ENCODE results near the gene PPP2R2B.

Gene PPP2R2B

DNA sequence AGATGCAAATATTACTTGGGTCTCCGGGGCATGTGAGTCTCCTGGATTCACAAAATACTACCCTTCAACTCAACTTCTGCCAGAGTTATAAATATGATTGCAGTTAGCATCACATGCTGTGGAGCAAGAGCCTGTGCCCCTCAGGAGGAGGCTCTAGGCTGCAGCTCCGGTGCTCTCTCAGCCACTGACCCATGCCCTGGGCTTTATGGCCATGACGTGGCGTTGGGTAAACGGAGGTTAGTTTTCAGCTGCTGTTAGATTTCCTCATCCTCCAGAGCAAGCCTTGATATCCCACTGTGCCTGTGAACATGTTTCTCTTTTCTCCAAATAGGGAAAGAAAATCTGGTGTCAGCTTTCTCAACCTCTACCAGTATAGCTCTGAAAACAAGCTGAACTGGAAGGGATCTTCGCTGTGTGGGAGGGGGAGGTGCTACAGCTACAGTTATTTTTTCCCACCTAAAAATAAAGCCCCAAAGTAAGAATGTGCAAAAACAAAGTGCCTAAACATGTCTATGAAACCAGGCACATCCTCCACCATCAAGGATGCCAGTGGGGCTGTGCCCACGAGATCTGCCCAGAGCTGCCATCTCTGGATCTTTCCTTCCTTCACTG is 238.2 kb downstream of the PPP2R2B start:
- DNase-seq (ENCODE audit: extremely low read depth, insufficient read length): no peak

DNA sequence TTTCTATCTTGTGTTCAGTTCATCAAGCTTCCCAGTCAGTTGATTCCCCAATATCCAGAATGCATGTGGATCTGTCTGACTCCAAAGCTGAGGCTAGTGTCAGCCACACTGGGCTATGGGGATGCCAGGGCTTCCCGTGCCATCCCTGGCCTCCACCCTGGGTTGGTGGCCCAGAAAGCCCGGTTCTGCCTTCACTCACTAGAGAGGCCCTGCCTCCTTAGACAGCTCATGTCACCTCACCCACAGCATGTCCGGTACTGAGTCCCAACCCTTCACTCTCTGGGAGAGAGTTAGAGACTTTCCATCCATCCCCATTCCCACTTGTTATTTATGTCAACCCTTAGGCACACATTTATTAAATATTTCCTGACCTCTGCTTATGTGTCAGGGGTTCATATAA is 243.1 kb downstream of the PPP2R2B start:
- Histone ChIP-seq H3K4me3 (replicated peaks; ENCODE audit: low read depth, low read length) (no peak overlapping the region), H3K36me3 (ENCODE audit: control insufficient read depth, insufficient read depth, low read length) (no peaks in the 10 kb centered on the region), H3K27me3 (replicated peaks; ENCODE audit: control insufficient read depth, insufficient read depth, low read length) (no peaks in the 10 kb centered on the region; the same call in 1 of the 2 replicates)
- no peak for DNase-seq (ENCODE audit: extremely low read depth, insufficient read length)
- TF ChIP-seq, protein P1, sequence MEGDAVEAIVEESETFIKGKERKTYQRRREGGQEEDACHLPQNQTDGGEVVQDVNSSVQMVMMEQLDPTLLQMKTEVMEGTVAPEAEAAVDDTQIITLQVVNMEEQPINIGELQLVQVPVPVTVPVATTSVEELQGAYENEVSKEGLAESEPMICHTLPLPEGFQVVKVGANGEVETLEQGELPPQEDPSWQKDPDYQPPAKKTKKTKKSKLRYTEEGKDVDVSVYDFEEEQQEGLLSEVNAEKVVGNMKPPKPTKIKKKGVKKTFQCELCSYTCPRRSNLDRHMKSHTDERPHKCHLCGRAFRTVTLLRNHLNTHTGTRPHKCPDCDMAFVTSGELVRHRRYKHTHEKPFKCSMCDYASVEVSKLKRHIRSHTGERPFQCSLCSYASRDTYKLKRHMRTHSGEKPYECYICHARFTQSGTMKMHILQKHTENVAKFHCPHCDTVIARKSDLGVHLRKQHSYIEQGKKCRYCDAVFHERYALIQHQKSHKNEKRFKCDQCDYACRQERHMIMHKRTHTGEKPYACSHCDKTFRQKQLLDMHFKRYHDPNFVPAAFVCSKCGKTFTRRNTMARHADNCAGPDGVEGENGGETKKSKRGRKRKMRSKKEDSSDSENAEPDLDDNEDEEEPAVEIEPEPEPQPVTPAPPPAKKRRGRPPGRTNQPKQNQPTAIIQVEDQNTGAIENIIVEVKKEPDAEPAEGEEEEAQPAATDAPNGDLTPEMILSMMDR (IDR thresholded peaks at IDR 0.05; ENCODE audit: insufficient read depth, low read length, poor library complexity, severe bottlenecking): no peak

More for the DNA sequence above, 238.2 kb downstream of the PPP2R2B start:
- TF ChIP-seq, protein P1 (IDR thresholded peaks at IDR 0.05; ENCODE audit: insufficient read depth, low read length, poor library complexity, severe bottlenecking): no peak
- Histone ChIP-seq H3K36me3 (ENCODE audit: control insufficient read depth, insufficient read depth, low read length) (no peaks in the 10 kb centered on the region), H3K27me3 (replicated peaks; ENCODE audit: control insufficient read depth, insufficient read depth, low read length) (no peaks in the 10 kb centered on the region; the same call in 1 of the 2 replicates), H3K4me3 (replicated peaks; ENCODE audit: low read depth, low read length) (no peak overlapping the region)

GRCh38 chr5:146633323-146633764 is 245.2 kb downstream of the PPP2R2B start:
- Histone ChIP-seq H3K27me3 (replicated peaks; ENCODE audit: control insufficient read depth, insufficient read depth, low read length) (no peaks in the 10 kb centered on the region; the same call in 1 of the 2 replicates), H3K36me3 (ENCODE audit: control insufficient read depth, insufficient read depth, low read length) (no peaks in the 10 kb centered on the region), H3K4me3 (replicated peaks; ENCODE audit: low read depth, low read length) (no peak overlapping the region)
- DNase-seq (ENCODE audit: extremely low read depth, insufficient read length): no peak
- TF ChIP-seq, protein P1 (IDR thresholded peaks at IDR 0.05; ENCODE audit: insufficient read depth, low read length, poor library complexity, severe bottlenecking): no peak

DNA sequence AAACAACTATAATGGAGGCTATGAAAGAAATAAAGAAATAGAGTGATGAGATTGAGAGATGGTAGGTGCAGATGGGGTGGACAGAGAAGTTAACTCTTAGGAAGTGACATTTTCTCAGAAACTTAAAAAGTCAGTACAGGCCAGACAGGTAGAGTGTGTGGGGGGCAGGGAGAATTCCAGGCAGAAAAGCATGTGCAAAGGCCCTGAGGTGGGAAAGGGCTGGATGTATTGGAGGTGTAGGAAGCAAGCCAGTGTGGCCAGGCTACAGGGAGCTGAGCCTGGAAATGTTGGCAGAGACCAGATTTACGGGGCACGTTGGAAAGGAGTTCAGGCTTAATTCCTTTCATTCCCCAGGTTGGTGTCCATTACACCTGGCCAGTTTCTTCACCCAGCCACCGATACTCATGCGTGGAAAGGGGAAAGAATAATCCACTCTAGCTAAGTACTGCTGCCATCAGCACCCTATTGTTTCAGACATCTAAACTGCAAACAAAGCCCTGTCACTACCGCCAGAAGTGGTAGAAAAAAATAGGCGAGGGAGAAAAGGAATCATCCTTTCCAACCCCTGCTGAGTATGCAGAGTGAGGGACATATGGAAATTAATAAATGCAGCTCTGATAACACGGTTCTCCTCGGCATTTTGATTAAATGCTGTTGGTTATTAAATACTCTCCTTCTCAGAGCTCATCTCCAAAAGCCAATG is 245.8 kb downstream of the PPP2R2B start:
- Histone ChIP-seq H3K36me3 (ENCODE audit: control insufficient read depth, insufficient read depth, low read length) (no peaks in the 10 kb centered on the region), H3K4me3 (replicated peaks; ENCODE audit: low read depth, low read length) (no peak overlapping the region), H3K27me3 (replicated peaks; ENCODE audit: control insufficient read depth, insufficient read depth, low read length) (no peaks in the 10 kb centered on the region; the same call in 1 of the 2 replicates)
- no peak for DNase-seq (ENCODE audit: extremely low read depth, insufficient read length)
- TF ChIP-seq, protein P1 (IDR thresholded peaks at IDR 0.05; ENCODE audit: insufficient read depth, low read length, poor library complexity, severe bottlenecking): no peak

DNA sequence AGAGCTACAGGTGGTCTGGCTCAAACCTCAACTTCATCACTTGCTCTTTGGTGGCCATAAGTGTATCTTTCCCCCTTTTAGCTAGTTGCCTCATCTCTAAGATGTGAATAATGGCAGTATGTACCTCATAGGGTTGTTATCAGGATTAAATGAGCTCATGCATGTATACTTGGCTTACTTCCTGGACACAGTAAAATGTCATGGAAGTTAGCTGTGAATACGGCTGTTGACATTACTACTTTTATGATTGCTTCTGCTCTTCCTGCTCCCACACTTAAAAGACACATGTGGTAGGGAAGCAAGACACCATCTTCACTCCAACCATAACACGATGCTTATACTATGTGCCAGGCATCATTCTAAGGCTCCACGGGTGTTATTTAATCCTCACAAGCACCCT is 248.1 kb downstream of the PPP2R2B start:
- TF ChIP-seq, protein P1 (IDR thresholded peaks at IDR 0.05; ENCODE audit: insufficient read depth, low read length, poor library complexity, severe bottlenecking): no peak
- Histone ChIP-seq H3K27me3 (replicated peaks; ENCODE audit: control insufficient read depth, insufficient read depth, low read length) (no peaks in the 10 kb centered on the region; the same call in 1 of the 2 replicates), H3K4me3 (replicated peaks; ENCODE audit: low read depth, low read length) (no peak overlapping the region), H3K36me3 (ENCODE audit: control insufficient read depth, insufficient read depth, low read length) (no peaks in the 10 kb centered on the region)
- DNase-seq (ENCODE audit: extremely low read depth, insufficient read length): no peak

Data from GM06990 (cell line).